ENCODE data around the gene ADNP2.
A peak's percentile ranks its signal among the peaks of the same experiment; 100 is the strongest.

Gene ADNP2

GRCh38 chr18:80168346-80168745, 59.3 kb downstream of the ADNP2 start:
- no peak overlapping the region for H3K4me3 ChIP-seq (ENCODE audit: low read depth, low read length)
- no peak for TF ChIP-seq CTCF (IDR thresholded peaks at IDR 0.05; ENCODE audit: insufficient read depth, low read length, missing control alignments)
- ChIA-PET CTCF (interaction anchor here (1.7 to 11.5 kb wide), 2 partner anchors 11 to 88 kb away, joined by 3 to 133 read pairs; no protein-coding TSS in a partner anchor), POLR2A (no interaction called here)
- DNase-seq (ENCODE audit: low read depth, low spot score) = no peak

GRCh38 chr18:80168982-80169381, 59.9 kb downstream of the ADNP2 start:
- CTCF ChIA-PET = interaction anchor here (1.7 to 11.5 kb wide), 2 partner anchors 12 to 88 kb away, joined by 3 to 133 read pairs; no protein-coding TSS in a partner anchor

GRCh38 chr18:80169607-80170006, 60.5 kb downstream of the ADNP2 start:
- no peak overlapping the region for H3K4me3 ChIP-seq (ENCODE audit: low read depth, low read length)
- no peak for DNase-seq (ENCODE audit: low read depth, low spot score)
- no peak for TF ChIP-seq CTCF (IDR thresholded peaks at IDR 0.05; ENCODE audit: insufficient read depth, low read length, missing control alignments)
- ChIA-PET CTCF (interaction anchor here (0.5 to 11.5 kb wide), 3 partner anchors 12 to 81 kb away, joined by 3 to 133 read pairs (median 3); no protein-coding TSS in a partner anchor), POLR2A (no interaction called here)

More at GRCh38 chr18:80168982-80169381, 59.9 kb downstream of the ADNP2 start:
- H3K4me3 ChIP-seq (ENCODE audit: low read depth, low read length) = no peak overlapping the region
- POLR2A ChIA-PET = no interaction called here
- no peak for DNase-seq (ENCODE audit: low read depth, low spot score)
- TF ChIP-seq CTCF (IDR thresholded peaks at IDR 0.05; ENCODE audit: insufficient read depth, low read length, missing control alignments) = no peak

GRCh38 chr18:80170395-80171053, 61.5 kb downstream of the ADNP2 start:
- ChIA-PET POLR2A (no interaction called here), CTCF (interaction anchor here (0.5 to 11.5 kb wide), 12 partner anchors 12 to 91 kb away, joined by 3 to 133 read pairs (median 3); no protein-coding TSS in a partner anchor)

GRCh38 chr18:80171054-80171872, 62.2 kb downstream of the ADNP2 start:
- TF ChIP-seq CTCF (IDR thresholded peaks at IDR 0.05; ENCODE audit: insufficient read depth, low read length, missing control alignments) = peak; percentile 74
- CTCF ChIA-PET = interaction anchor here (0.7 to 11.5 kb wide), 11 partner anchors 11 to 90 kb away, joined by 3 to 133 read pairs (median 3); no protein-coding TSS in a partner anchor
- peak; percentile 16 for DNase-seq (ENCODE audit: low read depth, low spot score)
- H3K4me3 ChIP-seq (ENCODE audit: low read depth, low read length) = no peak overlapping the region
- POLR2A ChIA-PET = no interaction called here

More at GRCh38 chr18:80170395-80171053, 61.5 kb downstream of the ADNP2 start:
- no peak for DNase-seq (ENCODE audit: low read depth, low spot score)
- H3K4me3 ChIP-seq (ENCODE audit: low read depth, low read length) = no peak overlapping the region
- no peak for TF ChIP-seq CTCF (IDR thresholded peaks at IDR 0.05; ENCODE audit: insufficient read depth, low read length, missing control alignments)

GRCh38 chr18:80172056-80172455, 63.0 kb downstream of the ADNP2 start:
- H3K4me3 ChIP-seq (ENCODE audit: low read depth, low read length) = no peak overlapping the region
- ChIA-PET CTCF (interaction anchor here (1.3 to 11.5 kb wide), 2 partner anchors 15 to 80 kb away, joined by 3 to 133 read pairs; no protein-coding TSS in a partner anchor), POLR2A (no interaction called here)
- DNase-seq (ENCODE audit: low read depth, low spot score) = no peak
- TF ChIP-seq CTCF (IDR thresholded peaks at IDR 0.05; ENCODE audit: insufficient read depth, low read length, missing control alignments) = no peak
